Naive thymus-derived CD4-positive, alpha-beta T cell (primary cell): ENCODE data around the gene STX11. TPM values are rescaled to one million over a fixed set of nuclear protein-coding genes. Genes with fewer than 3 reads are reported as not detected.

Experiments used
- ATAC-seq: fragments of 150-1000 bp; cut with Tn5 transposase; 2 replicates; pipeline ENCODE4 v1.10.0; 2021; ENCODE audit warnings: mild to moderate bottlenecking, moderate library complexity
- CTCF ChIA-PET: fragments of 350-600 bp; sonication (Branson Sonifier 250); formaldehyde crosslinking; loops from one replicate; lab custom pipeline; 2021; ENCODE audit warnings: antibody characterized with exemption; lab: Charles Lee
- POLR2A ChIA-PET: fragments of 350-600 bp; sonication (Branson Sonifier 250); formaldehyde crosslinking; loops from one replicate; lab custom pipeline; 2021; ENCODE audit warnings: antibody characterized with exemption, inconsistent platforms; lab: Charles Lee
- DNase-seq, 9 donors: peaks; one replicate each; pipeline versions ENCODE4 v3.0.0 to v3.0.0-alpha.2; 2020 to 2022; ENCODE audit warnings: mixed read lengths in 1 of 9
- H3K27ac ChIP-seq: one replicate; pipeline ENCODE4 v1.7.0; 2013; ENCODE audit warnings: mild to moderate bottlenecking, low read depth, low read length, moderate library complexity
- H3K27me3 ChIP-seq, 2 donors: one replicate each; pipeline ENCODE4 v1.7.0; 2013; ENCODE audit warnings: low read length in 2 of 2, mild to moderate bottlenecking in 2 of 2, moderate library complexity in 2 of 2; ENCODE audit not compliant: control insufficient read depth in 2 of 2, insufficient read depth in 2 of 2
- H3K36me3 ChIP-seq, 3 experiments: 1 replicate in 2 of 3; 2 replicates in 1 of 3; pipeline ENCODE4 v1.7.0; 2013; ENCODE audit warnings: low read length in 3 of 3, mild to moderate bottlenecking in 3 of 3, moderate library complexity in 1 of 3; ENCODE audit not compliant: insufficient read depth in 3 of 3, control insufficient read depth in 2 of 3
- H3K4me1 ChIP-seq, 2 donors: one replicate each; pipeline ENCODE4 v1.7.0; 2013; ENCODE audit warnings: low read length in 2 of 2, mild to moderate bottlenecking in 2 of 2, moderate library complexity in 1 of 2; ENCODE audit not compliant: control insufficient read depth in 2 of 2, insufficient read depth in 2 of 2
- H3K4me3 ChIP-seq: 2 replicates; pipeline ENCODE4 v1.7.0; 2013; ENCODE audit warnings: mild to moderate bottlenecking, low read length
- H3K9me3 ChIP-seq, 3 experiments: 1 replicate in 2 of 3; 2 replicates in 1 of 3; pipeline ENCODE4 v1.7.0; 2013; ENCODE audit warnings: low read length in 3 of 3; ENCODE audit not compliant: control insufficient read depth in 2 of 3
- H3K27ac Mint-ChIP-seq, 9 donors: one replicate each; pipeline ENCODE4 v1.8.0; 2020 to 2022; ENCODE audit warnings: mixed read lengths in 9 of 9, mild to moderate bottlenecking in 8 of 9, moderate library complexity in 5 of 9, inconsistent platforms in 2 of 9
- H3K27me3 Mint-ChIP-seq, 5 donors: one replicate each; pipeline ENCODE4 v1.8.0; 2021 to 2022; ENCODE audit warnings: mixed read lengths in 5 of 5, mild to moderate bottlenecking in 1 of 5
- H3K36me3 Mint-ChIP-seq, 5 donors: one replicate each; pipeline ENCODE4 v1.8.0; 2020 to 2022; ENCODE audit warnings: mixed read lengths in 5 of 5, mild to moderate bottlenecking in 3 of 5, inconsistent platforms in 1 of 5
- H3K4me1 Mint-ChIP-seq, 7 donors: one replicate each; pipeline ENCODE4 v1.8.0; 2020 to 2022; ENCODE audit warnings: mixed read lengths in 7 of 7, mild to moderate bottlenecking in 3 of 7, inconsistent platforms in 1 of 7
- H3K4me3 Mint-ChIP-seq, 10 donors: one replicate each; pipeline ENCODE4 v1.8.0; 2020 to 2022; ENCODE audit warnings: mild to moderate bottlenecking in 10 of 10, mixed read lengths in 10 of 10, moderate library complexity in 6 of 10, inconsistent platforms in 2 of 10
- H3K9me3 Mint-ChIP-seq, 11 donors: one replicate each; pipeline ENCODE4 v1.8.0; 2020 to 2022; ENCODE audit warnings: mixed read lengths in 11 of 11, mild to moderate bottlenecking in 4 of 11, inconsistent platforms in 1 of 11, moderate library complexity in 1 of 11
- intact Hi-C, 2 donors: fragments of 100-400 bp; cut with micrococcal nuclease; formaldehyde crosslinking; loops; one replicate each; pipeline ENCODE4 v1.15.1; 2023
- polyA plus RNA-seq, 2 donors: library from polyadenylated mRNA; unstranded; fragments of 300-500 nt; fragmentation: Illumina TruSeq; gene quantifications; one replicate each; pipeline ENCODE4 v1.2.3, GENCODE V29; 2021
- total RNA-seq, 6 experiments: library from RNA in 5 of 6; stranded (reverse) in 5 of 6; gene quantifications; 1 replicate in 5 of 6; 2 replicates in 1 of 6; pipeline ENCODE4 v1.2.3 and lab custom pipeline; 2021 to 2026

Gene STX11
- total and polyA plus RNA-seq, 7 experiments from 2014 or later, result 1.9 to 60.5 (median 2.7) TPM

- Histone ChIP-seq H3K9me3 (no peaks in the 10 kb centered on the region), H3K4me1 (peaks cover 0 to 23% of the 10 kb centered on the region in 2 donors), H3K27me3 (no peaks in the 10 kb centered on the region), H3K4me3 (no peak overlapping the region), H3K27ac (no peak overlapping the region), H3K36me3 (no peaks in the 10 kb centered on the region)
- DNase-seq (no peak), ATAC-seq (no peak)
- ChIA-PET POLR2A (no interaction called here), CTCF (interaction anchor here (0.6 kb wide), 1 partner anchor 251 kb away, joined by 3 read pairs; no protein-coding TSS in a partner anchor)
- peak overlapping the region in 1 of 9 donors; percentile 98 for H3K27ac Mint-ChIP-seq
- peaks cover 6 to 64% (median 15%) of the 10 kb centered on the region in 7 donors for H3K4me1 Mint-ChIP-seq
- H3K36me3 Mint-ChIP-seq, result peaks cover 0 to 31% (median 0%) of the 10 kb centered on the region in 5 donors
- peaks cover 0 to 2% (median 0%) of the 10 kb centered on the region in 5 donors for H3K27me3 Mint-ChIP-seq
- no peak overlapping the region for H3K4me3 Mint-ChIP-seq
- H3K9me3 Mint-ChIP-seq, result peaks cover 0 to 2% (median 0%) of the 10 kb centered on the region in 11 donors
- intact Hi-C loops, result loop anchor here (5.0 to 10.0 kb wide), 4 partner anchors 429 to 1218 kb away; no protein-coding TSS in a partner anchor
Observed at GRCh38 chr6:144153260-144153659, 2.9 kb downstream of the STX11 start.

GRCh38 chr6:144153971-144154370, 3.7 kb downstream of the STX11 start:
- intact Hi-C loops, result loop anchor here (5.0 to 10.0 kb wide), 4 partner anchors 428 to 1219 kb away; no protein-coding TSS in a partner anchor
- DNase-seq, result no peak
- H3K4me3 ChIP-seq, result no peak overlapping the region
- peaks cover 0 to 2% (median 0%) of the 10 kb centered on the region in 5 donors for H3K27me3 Mint-ChIP-seq
- no peaks in the 10 kb centered on the region for H3K27me3 ChIP-seq
- H3K4me1 Mint-ChIP-seq, result peaks cover 6 to 64% (median 15%) of the 10 kb centered on the region in 7 donors
- H3K27ac Mint-ChIP-seq, result peak overlapping the region in 2 of 9 donors; percentile 44 to 75
- no peak for ATAC-seq
- no peak overlapping the region for H3K4me3 Mint-ChIP-seq
- POLR2A ChIA-PET, result interaction anchor here (0.6 to 0.9 kb wide), 2 partner anchors 40 to 191 kb away, joined by 4 read pairs; no protein-coding TSS in a partner anchor
- CTCF ChIA-PET, result no interaction called here
- peaks cover 0 to 32% (median under 1%) of the 10 kb centered on the region in 5 donors for H3K36me3 Mint-ChIP-seq
- H3K36me3 ChIP-seq, result no peaks in the 10 kb centered on the region
- peaks cover 0 to 2% (median 0%) of the 10 kb centered on the region in 11 donors for H3K9me3 Mint-ChIP-seq
- H3K4me1 ChIP-seq, result peaks cover 0 to 23% of the 10 kb centered on the region in 2 donors
- no peaks in the 10 kb centered on the region for H3K9me3 ChIP-seq
- no peak overlapping the region for H3K27ac ChIP-seq

GRCh38 chr6:144155529-144155928, 5.2 kb downstream of the STX11 start:
- H3K4me1 Mint-ChIP-seq, result peaks cover 6 to 59% (median 15%) of the 10 kb centered on the region in 7 donors
- H3K27me3 ChIP-seq, result no peaks in the 10 kb centered on the region
- no peak overlapping the region for H3K27ac ChIP-seq
- H3K36me3 Mint-ChIP-seq, result peaks cover 0 to 35% (median 3%) of the 10 kb centered on the region in 5 donors
- no peaks in the 10 kb centered on the region for H3K27me3 Mint-ChIP-seq
- CTCF ChIA-PET, result no interaction called here
- H3K4me1 ChIP-seq, result peaks cover 0 to 23% of the 10 kb centered on the region in 2 donors
- POLR2A ChIA-PET, result interaction anchor here (1.5 kb wide), 1 partner anchor 91 kb away, joined by 3 read pairs; no protein-coding TSS in a partner anchor
- peak overlapping the region in 1 of 10 donors; percentile 50 for H3K4me3 Mint-ChIP-seq
- no peak overlapping the region for H3K4me3 ChIP-seq
- no peaks in the 10 kb centered on the region for H3K36me3 ChIP-seq
- H3K9me3 ChIP-seq, result no peaks in the 10 kb centered on the region
- peak overlapping the region in 1 of 9 donors; percentile 16 for H3K27ac Mint-ChIP-seq
- no peak for ATAC-seq
- H3K9me3 Mint-ChIP-seq, result no peaks in the 10 kb centered on the region
- intact Hi-C loops, result loop anchor here in 1 of 2 donors (10.0 kb wide), 2 partner anchors 711 to 1221 kb away; no protein-coding TSS in a partner anchor
- DNase-seq, result no peak

GRCh38 chr6:144156338-144156737, 6.0 kb downstream of the STX11 start:
- no peak overlapping the region for H3K4me3 ChIP-seq
- Mint-ChIP-seq H3K27ac (peak overlapping the region in 1 of 9 donors; percentile 64), H3K36me3 (peaks cover 0 to 35% (median 3%) of the 10 kb centered on the region in 5 donors), H3K9me3 (no peaks in the 10 kb centered on the region), H3K4me3 (peak overlapping the region in 1 of 10 donors; percentile 21), H3K27me3 (no peaks in the 10 kb centered on the region), H3K4me1 (peaks cover 4 to 58% (median 10%) of the 10 kb centered on the region in 7 donors)
- H3K27ac ChIP-seq, result no peak overlapping the region
- no peaks in the 10 kb centered on the region for H3K27me3 ChIP-seq
- H3K36me3 ChIP-seq, result no peaks in the 10 kb centered on the region
- DNase-seq (no peak), ATAC-seq (peak; percentile 13)
- POLR2A ChIA-PET, result interaction anchor here (1.0 kb wide), 1 partner anchor 15 kb away, joined by 3 read pairs; no protein-coding TSS in a partner anchor
- H3K4me1 ChIP-seq, result peaks cover 0 to 23% of the 10 kb centered on the region in 2 donors
- H3K9me3 ChIP-seq, result no peaks in the 10 kb centered on the region
- CTCF ChIA-PET, result no interaction called here
- intact Hi-C loops, result loop anchor here in 1 of 2 donors (10.0 kb wide), 2 partner anchors 712 to 1222 kb away; no protein-coding TSS in a partner anchor

- Histone ChIP-seq H3K27ac (no peak overlapping the region), H3K36me3 (no peaks in the 10 kb centered on the region), H3K4me3 (no peak overlapping the region), H3K27me3 (no peaks in the 10 kb centered on the region), H3K4me1 (peaks cover 0 to 18% of the 10 kb centered on the region in 2 donors), H3K9me3 (no peaks in the 10 kb centered on the region)
- H3K4me1 Mint-ChIP-seq, result peaks cover 0 to 51% (median 4%) of the 10 kb centered on the region in 7 donors
- no peaks in the 10 kb centered on the region for H3K9me3 Mint-ChIP-seq
- H3K4me3 Mint-ChIP-seq, result peak overlapping the region in 1 of 10 donors; percentile 11
- ChIA-PET CTCF (no interaction called here), POLR2A (interaction anchor here (1.0 kb wide), 1 partner anchor 16 kb away, joined by 3 read pairs; no protein-coding TSS in a partner anchor)
- peaks cover 3 to 38% (median 3%) of the 10 kb centered on the region in 5 donors for H3K36me3 Mint-ChIP-seq
- H3K27me3 Mint-ChIP-seq, result no peaks in the 10 kb centered on the region
- H3K27ac Mint-ChIP-seq, result peak overlapping the region in 1 of 9 donors; percentile 64
- ATAC-seq (no peak), DNase-seq (no peak)
- intact Hi-C loops, result loop anchor here in 1 of 2 donors (10.0 kb wide), 2 partner anchors 712 to 1222 kb away; no protein-coding TSS in a partner anchor
Observed at GRCh38 chr6:144156991-144157390, 6.7 kb downstream of the STX11 start.

GRCh38 chr6:144158133-144158532, 7.8 kb downstream of the STX11 start:
- Histone ChIP-seq H3K27ac (no peak overlapping the region), H3K9me3 (no peaks in the 10 kb centered on the region), H3K4me1 (peaks cover 0 to 8% of the 10 kb centered on the region in 2 donors), H3K36me3 (no peaks in the 10 kb centered on the region), H3K4me3 (no peak overlapping the region), H3K27me3 (no peaks in the 10 kb centered on the region)
- Mint-ChIP-seq H3K27ac (peak overlapping the region in 1 of 9 donors; percentile 20), H3K4me1 (peaks cover 0 to 40% (median 0%) of the 10 kb centered on the region in 7 donors), H3K4me3 (no peak overlapping the region), H3K27me3 (no peaks in the 10 kb centered on the region), H3K36me3 (peaks cover 3 to 38% (median 8%) of the 10 kb centered on the region in 5 donors), H3K9me3 (no peaks in the 10 kb centered on the region)
- ChIA-PET CTCF (no interaction called here), POLR2A (no interaction called here)
- intact Hi-C loops, result loop anchor here in 1 of 2 donors (10.0 kb wide), 2 partner anchors 713 to 1223 kb away; no protein-coding TSS in a partner anchor
- DNase-seq (no peak), ATAC-seq (no peak)
